Body of pancreas (tissue), 4 donors: ENCODE measurements around the gene PANX2.

Experiments used
- CTCF ChIP-seq, 7 experiments: fragments of 450-650 bp in 4 of 7; fragments of 200-600 bp in 3 of 7; sonication (generic) in 3 of 7; IDR thresholded peaks; one replicate each; pipeline ENCODE4 v1.5.1; 2016 to 2019; ENCODE audit warnings: antibody characterized with exemption in 7 of 7
- POLR2A ChIP-seq, 3 donors: fragments of 450-650 bp; IDR thresholded peaks; one replicate each; pipeline ENCODE4 v1.6.1; 2016; ENCODE audit warnings: antibody characterized with exemption in 3 of 3, mild to moderate bottlenecking in 2 of 3

GRCh38 chr22:50157709-50158375 lies 12.7 kb upstream of the PANX2 start:
- TF ChIP-seq CTCF (IDR thresholded peaks at IDR 0.05): no peak
- TF ChIP-seq POLR2A (IDR thresholded peaks at IDR 0.05): no peak
